Omental fat pad (tissue), 4 donors: ENCODE measurements around the gene PDE7B. TPM values are rescaled to one million over a fixed set of nuclear protein-coding genes. Genes with fewer than 3 reads are reported as not detected.

Source experiments
- ATAC-seq: fragments of 150-250 bp; one replicate; pipeline ENCODE4 v1.9.1; 2016; ENCODE audit warnings: mild to moderate bottlenecking, moderate library complexity; ENCODE audit not compliant: low FRiP score
- DNase-seq: peaks from one replicate; pipeline ENCODE4 v3.0.0-alpha.2; 2019; ENCODE audit warnings: low spot score
- total RNA-seq, 4 donors: library from RNA; depleted of rRNA; stranded (reverse); fragments of >200 nt; gene quantifications; one replicate each; pipeline ENCODE4 v1.1.0, GENCODE V29; 2016
- TF ChIP-seq, protein P1 (sequence below), 3 donors: fragments of 450-650 bp; IDR thresholded peaks; one replicate each; pipeline ENCODE4 v1.5.1; 2016 to 2017; ENCODE audit warnings: antibody characterized with exemption in 3 of 3, mild to moderate bottlenecking in 3 of 3, moderate library complexity in 2 of 3

PDE7B gene
- total RNA-seq, 4 donors from 2014 or later = 7.3 to 15.0 (median 12.1) TPM

DNA sequence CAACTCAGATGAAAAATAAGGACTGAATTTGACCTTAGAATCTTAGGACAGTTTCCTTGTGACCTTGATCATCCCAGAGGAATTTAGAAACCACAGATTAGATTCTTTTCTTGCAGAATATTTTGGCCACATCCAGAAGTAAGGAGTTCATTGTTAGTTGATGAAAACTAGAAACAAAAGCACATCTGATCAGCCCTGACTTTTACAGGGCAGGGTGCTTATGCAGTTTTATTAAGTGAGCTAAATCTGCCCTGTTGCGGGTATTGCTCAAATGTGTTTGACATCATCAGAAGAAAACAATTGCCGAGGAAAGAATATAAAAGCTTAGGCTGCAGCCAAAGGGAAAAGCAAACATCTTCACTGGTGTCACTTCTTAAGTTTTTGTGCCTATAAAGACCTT is 297.8 kb downstream of the PDE7B start:
- TF ChIP-seq, protein P1, sequence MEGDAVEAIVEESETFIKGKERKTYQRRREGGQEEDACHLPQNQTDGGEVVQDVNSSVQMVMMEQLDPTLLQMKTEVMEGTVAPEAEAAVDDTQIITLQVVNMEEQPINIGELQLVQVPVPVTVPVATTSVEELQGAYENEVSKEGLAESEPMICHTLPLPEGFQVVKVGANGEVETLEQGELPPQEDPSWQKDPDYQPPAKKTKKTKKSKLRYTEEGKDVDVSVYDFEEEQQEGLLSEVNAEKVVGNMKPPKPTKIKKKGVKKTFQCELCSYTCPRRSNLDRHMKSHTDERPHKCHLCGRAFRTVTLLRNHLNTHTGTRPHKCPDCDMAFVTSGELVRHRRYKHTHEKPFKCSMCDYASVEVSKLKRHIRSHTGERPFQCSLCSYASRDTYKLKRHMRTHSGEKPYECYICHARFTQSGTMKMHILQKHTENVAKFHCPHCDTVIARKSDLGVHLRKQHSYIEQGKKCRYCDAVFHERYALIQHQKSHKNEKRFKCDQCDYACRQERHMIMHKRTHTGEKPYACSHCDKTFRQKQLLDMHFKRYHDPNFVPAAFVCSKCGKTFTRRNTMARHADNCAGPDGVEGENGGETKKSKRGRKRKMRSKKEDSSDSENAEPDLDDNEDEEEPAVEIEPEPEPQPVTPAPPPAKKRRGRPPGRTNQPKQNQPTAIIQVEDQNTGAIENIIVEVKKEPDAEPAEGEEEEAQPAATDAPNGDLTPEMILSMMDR (IDR thresholded peaks at IDR 0.05) = no peak
- DNase-seq = no peak
- ATAC-seq = no peak

DNA sequence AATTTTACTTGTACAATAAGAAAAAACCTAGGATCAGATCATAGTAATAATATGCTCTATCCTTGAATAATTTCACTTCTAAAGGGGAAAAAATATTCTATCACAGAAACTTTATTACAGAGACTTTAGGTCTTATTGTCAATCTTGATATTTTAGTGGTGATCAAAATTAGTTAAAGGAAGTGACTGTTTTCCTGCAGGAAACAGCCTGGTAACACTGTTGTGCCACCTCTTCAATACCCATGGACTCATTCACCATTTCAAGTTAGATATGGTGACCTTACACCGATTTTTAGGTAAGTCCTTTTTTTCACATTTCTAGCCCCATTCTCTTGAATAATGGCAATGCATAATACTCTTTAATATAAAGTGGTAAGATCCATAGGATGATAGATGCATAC is 299.5 kb downstream of the PDE7B start:
- ATAC-seq (no peak), DNase-seq (no peak)
- TF ChIP-seq, protein P1 (IDR thresholded peaks at IDR 0.05) = no peak

DNA sequence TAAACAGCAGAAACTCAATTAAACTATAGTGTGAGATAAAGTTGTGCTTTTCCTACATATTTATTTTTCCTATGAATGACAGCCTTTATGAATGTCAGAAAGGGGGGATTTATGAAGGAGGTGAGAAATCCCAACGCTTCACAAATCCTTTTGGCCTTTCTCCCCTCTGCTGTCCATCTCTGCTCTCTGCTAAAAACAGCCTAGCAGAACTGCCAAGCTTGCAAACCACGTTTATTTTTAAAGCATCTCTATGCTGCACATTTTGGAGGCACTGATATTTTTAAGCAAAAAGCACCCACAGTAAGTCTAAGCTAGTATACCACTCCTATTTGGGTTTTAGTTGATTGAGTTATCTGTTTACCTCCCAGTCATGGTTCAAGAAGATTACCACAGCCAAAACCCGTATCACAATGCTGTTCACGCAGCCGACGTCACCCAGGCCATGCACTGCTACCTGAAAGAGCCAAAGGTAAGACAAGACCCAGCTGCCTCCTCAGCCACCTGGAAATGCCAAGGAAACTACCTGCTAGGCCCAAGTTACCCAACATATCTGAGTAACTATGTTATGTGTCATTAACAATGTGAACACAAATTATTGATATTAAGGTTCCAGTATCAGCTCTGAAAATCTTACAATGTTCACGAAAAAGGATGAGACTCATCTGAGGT is 302.3 kb downstream of the PDE7B start:
- TF ChIP-seq, protein P1 (IDR thresholded peaks at IDR 0.05) = no peak
- no peak for ATAC-seq
- DNase-seq = no peak

DNA sequence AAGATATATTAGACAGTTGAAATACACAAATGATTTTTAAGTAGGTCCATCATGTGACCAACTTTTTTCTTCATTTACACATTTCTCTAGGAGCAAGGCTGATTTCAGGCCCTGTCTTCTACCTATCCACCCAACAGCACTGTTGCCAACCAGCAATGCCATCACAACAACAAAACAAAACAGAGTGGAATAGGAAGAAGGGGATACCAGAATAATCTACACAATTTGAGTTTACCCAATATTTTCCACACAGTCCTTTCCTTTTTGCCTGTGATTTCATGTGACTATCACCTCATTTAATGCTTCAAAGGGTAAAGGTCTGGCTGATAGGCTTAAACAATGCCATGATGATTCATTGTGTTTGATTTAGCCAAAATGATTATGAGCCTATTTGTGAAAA is 303.7 kb downstream of the PDE7B start:
- ATAC-seq = no peak
- DNase-seq = no peak
- TF ChIP-seq, protein P1 (IDR thresholded peaks at IDR 0.05) = no peak

DNA sequence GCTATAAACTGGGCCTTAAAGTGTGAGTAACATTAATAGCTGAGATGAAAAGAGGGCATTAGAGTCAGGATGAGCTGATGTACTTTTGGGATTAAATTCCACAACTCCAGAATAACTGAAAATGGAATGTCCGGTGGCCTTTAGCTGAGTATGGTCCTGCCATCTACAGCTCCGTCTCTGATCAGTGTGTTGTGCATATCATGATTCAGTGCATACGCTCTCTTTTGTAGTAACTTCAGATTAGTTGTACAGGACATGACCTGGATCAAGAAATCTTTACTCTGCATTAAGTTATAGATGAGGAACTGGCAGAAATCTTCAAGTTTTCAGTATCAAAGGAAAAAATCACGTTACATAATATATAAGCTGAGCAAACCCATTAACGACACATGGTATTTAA is 306.2 kb downstream of the PDE7B start:
- TF ChIP-seq, protein P1 (IDR thresholded peaks at IDR 0.05) = no peak
- DNase-seq = no peak
- no peak for ATAC-seq

DNA sequence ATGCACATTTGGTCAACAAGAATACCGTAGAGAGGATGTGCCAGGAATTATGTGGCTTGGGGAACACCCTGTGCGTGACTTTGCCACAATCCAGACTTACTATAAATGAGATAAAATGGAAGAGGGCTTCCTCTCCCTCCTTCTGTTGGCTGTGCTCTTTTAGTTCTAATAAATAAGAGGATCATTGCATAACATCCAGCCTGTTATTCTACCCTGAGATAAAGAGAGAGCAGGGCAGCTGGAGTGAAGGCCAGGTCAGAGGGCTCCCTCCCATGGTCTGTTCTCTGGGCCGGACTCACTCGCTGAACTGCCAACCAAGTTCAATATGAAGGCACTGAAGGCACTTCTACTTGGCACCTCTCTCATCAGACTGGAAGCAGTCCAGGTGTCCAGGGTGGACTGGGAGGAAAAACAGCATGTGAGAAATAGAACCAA is 306.9 kb downstream of the PDE7B start:
- DNase-seq (no peak), ATAC-seq (peak; percentile 57)
- TF ChIP-seq, protein P1 (IDR thresholded peaks at IDR 0.05) = no peak

DNA sequence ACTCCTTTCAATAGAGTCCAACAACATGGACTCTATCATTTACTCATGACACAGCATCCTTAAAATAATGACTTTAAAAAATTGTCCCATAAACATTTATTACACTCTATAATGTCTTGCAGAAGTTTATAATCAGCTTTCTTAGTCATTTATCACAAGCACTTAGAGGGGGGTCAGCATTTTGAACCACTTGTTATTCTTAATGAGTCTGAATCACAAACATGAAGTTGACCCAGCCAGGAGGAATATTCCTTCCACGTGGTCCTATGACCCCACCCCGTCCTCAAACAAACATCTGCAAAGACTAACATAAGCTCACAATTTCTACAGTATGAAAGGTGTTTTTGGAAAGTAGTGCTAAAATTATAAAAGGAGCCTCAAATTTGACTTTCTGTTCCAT is 307.5 kb downstream of the PDE7B start:
- DNase-seq (no peak), ATAC-seq (no peak)
- TF ChIP-seq, protein P1 (IDR thresholded peaks at IDR 0.05) = no peak
